SJSA1 (cell line): ENCODE results near the gene AHRR. TPM values are rescaled to one million over a fixed set of nuclear protein-coding genes. Genes with fewer than 3 reads are reported as not detected.
"Not testable (repeated sequence)": the region's sequence is repeated elsewhere in the genome, so short reads cannot be mapped to it uniquely, and the experiment has no call there.

ENCODE experiments used
- DNase-seq, 2 experiments: peaks; one replicate each; pipeline ENCODE4 v3.0.0-alpha.2; 2015 to 2020; ENCODE audit warnings: low spot score in 2 of 2, low read depth in 1 of 2
- H3K27ac ChIP-seq: fragments of 250-450 bp; sonication (Bioruptor Pico); 2 replicates; pipeline ENCODE4 v1.5.1; 2020; ENCODE audit warnings: mild to moderate bottlenecking, moderate library complexity
- H3K27me3 ChIP-seq: fragments of 250-450 bp; sonication (Bioruptor Pico); replicated peaks from 2 replicates; pipeline ENCODE4 v1.5.1; 2020; ENCODE audit warnings: mild to moderate bottlenecking, moderate library complexity
- H3K36me3 ChIP-seq: fragments of 250-450 bp; sonication (Bioruptor Pico); 2 replicates; pipeline ENCODE4 v1.5.1; 2020; ENCODE audit warnings: mild to moderate bottlenecking
- H3K4me1 ChIP-seq: fragments of 250-450 bp; sonication (Bioruptor Pico); replicated peaks from 2 replicates; pipeline ENCODE4 v1.6.1; 2021; ENCODE audit warnings: mild to moderate bottlenecking
- H3K4me3 ChIP-seq: fragments of 250-450 bp; sonication (Bioruptor Pico); 2 replicates; pipeline ENCODE4 v1.5.1; 2020; ENCODE audit warnings: mild to moderate bottlenecking
- H3K9me3 ChIP-seq: fragments of 250-450 bp; sonication (Bioruptor Pico); replicated peaks from 2 replicates; pipeline ENCODE4 v1.5.1; 2020; ENCODE audit warnings: mild to moderate bottlenecking
- total RNA-seq: library from RNA; depleted of rRNA; stranded (reverse); fragments of >200 nt; shearing (Covaris generic); gene quantifications from 2 replicates; pipeline ENCODE4 v1.2.3, GENCODE V29; 2014

Gene AHRR
- total RNA-seq, 1 experiment from 2014 or later, result 22.6 TPM

DNA sequence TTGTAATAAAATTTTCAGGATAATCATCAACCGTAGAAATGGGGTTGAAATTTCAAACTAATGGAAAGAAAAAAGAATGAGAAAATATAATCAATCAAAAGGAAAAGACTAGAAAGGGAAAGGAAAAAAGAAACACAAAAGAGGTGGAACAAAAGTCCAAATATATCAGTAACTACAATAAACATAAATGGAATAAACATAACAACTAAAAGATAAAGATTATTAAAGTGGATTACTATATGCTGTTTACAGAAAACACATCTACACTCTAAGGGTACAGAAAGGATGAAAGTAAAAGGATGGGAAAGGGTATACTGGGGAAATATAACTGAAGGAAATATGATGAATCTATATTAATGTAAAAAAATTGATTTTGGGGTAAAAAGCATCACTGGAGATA is 43.0 kb downstream of the AHRR start:
- DNase-seq, result no peak
- H3K36me3 ChIP-seq, result peaks cover 52% of the 10 kb centered on the region
- H3K27ac ChIP-seq, result no peak overlapping the region
- H3K9me3 ChIP-seq, result peaks cover 3% of the 10 kb centered on the region; the same call in 1 of the 2 replicates
- peaks cover 23% of the 10 kb centered on the region for H3K4me1 ChIP-seq
- H3K27me3 ChIP-seq, result no peaks in the 10 kb centered on the region
- H3K4me3 ChIP-seq, result no peak overlapping the region

DNA sequence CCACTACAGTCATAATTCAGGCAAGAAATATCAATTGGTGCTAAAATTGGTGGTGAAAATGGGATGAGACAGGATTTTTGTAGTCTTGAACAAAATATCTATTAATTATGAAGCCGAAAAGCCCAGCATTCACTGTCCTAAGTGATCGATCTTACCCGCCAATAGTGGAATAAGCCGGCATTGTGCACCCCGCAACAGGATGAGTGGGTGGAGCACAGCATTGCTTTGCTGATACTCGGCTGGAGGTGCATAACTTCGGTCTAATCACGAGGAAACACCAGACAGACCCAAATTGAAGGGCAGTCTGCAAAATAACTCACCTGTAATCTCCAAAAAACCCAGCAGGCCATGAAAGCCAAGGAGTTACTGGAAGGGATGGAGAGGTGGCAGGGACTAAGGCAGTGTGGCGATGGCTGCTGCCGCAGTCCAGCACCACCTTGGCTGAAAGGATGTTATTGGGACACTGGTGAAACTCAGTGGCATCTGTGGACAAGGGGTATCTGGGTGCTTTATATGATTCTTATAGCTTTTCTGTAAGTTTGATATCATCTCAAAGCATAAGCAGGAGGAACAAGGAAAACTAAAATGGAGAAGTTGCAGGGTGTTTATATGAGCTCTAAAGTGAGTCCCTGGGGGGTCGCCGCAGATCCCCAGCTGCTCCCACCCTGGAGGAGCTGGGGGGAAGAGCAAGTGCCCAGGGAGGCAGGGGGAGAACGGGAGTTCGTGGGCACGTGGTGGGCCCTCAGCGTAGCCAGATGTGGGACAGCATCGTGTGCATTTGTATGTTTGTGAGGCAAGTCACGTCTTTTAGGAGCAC is 45.2 kb downstream of the AHRR start:
- peak in 1 of 2 experiments; percentile 33 for DNase-seq
- H3K4me3 ChIP-seq, result no peak overlapping the region
- no peak overlapping the region for H3K27ac ChIP-seq
- peaks cover 3% of the 10 kb centered on the region; the same call in 1 of the 2 replicates for H3K9me3 ChIP-seq
- H3K36me3 ChIP-seq, result peaks cover 30% of the 10 kb centered on the region
- no peaks in the 10 kb centered on the region for H3K27me3 ChIP-seq
- peaks cover 26% of the 10 kb centered on the region for H3K4me1 ChIP-seq

DNA sequence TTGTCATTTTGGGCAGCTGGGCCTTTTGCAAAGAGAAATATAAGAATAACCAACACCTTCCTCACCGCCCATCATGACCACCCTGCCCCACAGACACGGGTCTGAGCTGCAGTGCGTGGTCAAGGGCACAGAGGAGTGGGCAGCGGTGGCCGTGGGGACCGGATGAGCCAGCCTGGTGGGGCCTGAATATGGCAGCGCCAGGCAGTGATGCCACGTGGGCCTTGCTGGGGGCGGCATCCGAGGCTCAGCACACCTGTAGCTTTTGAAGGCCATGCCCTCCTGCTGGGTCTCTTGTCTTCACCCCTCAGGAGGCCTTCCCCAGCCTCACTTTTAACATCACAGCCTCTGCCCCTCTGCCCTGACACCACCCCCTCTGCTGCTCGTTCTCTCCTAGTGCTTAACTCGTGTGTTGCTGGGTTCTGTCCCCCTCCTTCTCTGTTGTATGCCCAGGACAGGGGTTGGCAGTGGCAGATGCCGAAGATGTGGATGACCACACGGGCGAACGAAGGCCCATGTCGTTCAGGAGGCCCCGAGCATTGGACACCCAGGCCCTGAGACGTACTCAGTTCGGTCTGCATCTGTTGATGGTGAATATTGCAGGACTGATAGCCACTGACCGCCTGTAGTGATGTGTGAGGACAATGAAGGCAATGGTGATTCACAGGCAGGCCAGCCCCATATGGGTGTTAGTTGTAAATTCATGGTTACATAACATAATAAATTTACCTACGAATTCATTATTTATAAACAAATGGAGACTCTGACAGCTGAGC is 46.0 kb downstream of the AHRR start:
- H3K9me3 ChIP-seq, result peaks cover 1% of the 10 kb centered on the region; the same call in 1 of the 2 replicates
- no peak overlapping the region for H3K27ac ChIP-seq

DNA sequence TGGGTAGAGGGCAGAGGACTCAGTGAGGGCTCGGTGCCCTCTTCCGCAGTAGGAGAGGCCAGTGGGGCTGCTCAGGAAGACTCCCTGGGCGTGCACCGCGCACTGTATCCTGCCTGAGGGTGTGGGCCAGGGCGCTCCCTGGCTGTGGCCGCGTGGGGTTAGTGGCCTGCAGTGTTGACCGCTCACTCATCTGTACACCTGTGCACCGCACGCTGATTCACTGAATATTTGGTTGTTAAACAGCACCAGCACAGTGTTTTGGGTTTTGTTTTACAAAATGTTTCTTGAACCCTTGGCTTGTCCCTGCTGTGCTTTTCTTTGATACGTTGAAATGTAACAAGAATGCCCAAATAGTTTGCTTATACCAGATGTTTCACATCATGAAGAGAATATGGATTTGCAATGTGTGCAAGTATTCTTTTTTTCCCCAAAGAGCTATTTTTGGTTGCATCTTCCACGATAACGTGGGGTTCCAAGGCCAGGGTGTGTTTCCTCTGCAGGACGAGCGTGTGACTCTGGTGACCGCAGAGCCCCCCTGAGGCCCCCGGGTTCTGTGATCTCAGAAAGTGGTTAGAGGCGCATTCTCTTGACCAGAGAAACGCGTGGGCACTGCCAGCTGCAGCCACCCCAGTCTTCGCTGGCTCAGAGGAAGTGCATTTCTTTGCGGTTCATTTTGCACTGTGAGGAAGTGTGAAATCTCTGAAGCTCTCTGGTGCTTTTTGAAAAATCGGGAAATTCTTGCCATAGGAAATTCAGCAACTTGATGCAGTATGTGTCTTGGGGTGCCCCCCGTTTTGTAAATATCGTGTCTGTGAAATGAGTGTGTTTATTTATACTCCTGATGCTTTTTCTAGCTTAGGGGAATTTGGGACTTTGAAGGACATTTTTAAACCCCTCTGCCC is 46.9 kb downstream of the AHRR start:
- Histone ChIP-seq H3K9me3 (no peaks in the 10 kb centered on the region; the same call in 1 of the 2 replicates), H3K36me3 (peaks cover 22% of the 10 kb centered on the region), H3K4me1 (peaks cover 43% of the 10 kb centered on the region), H3K27me3 (no peaks in the 10 kb centered on the region), H3K4me3 (no peak overlapping the region), H3K27ac (peak overlapping the region; percentile 32)
- peak; percentile 72 to 77 for DNase-seq

More for the DNA sequence above, 46.0 kb downstream of the AHRR start:
- Histone ChIP-seq H3K4me1 (peaks cover 34% of the 10 kb centered on the region), H3K4me3 (no peak overlapping the region), H3K27me3 (no peaks in the 10 kb centered on the region), H3K36me3 (peaks cover 22% of the 10 kb centered on the region)
- peak in 1 of 2 experiments; percentile 48 for DNase-seq

DNA sequence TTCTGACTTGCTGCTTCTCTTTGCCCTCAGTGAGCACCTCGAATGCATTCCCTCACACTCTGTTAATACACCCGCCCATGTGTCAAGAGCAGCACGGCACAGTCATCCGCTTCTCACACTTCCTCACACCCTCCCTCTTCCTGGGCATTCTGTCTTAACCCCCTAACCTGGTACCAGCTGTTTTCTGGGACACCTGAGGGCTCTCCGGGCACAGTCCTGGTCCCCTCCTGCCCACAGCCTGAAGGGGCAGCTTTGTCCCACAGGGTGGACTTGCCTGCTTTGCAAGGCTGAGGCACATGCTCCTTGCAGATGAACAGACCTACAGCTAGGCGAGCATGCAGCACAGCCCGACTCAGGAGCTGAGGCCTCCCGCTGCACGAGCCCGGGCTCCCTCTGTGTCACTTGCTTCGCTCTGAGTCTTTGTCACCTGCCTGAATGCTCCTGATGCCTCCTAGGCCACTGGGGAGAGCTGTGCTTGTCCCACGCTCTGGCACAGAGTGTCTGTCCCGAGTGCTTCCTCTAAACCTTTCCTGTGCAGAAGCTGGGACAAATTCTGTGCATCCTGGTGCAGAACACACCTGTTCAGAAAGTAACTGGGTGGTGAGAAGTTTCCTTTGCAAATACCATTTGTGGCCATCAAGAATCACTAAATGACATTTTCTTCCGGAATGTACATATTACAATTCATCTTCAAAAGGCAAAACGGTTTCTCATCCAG is 47.8 kb downstream of the AHRR start:
- Histone ChIP-seq H3K27me3 (no peaks in the 10 kb centered on the region), H3K4me3 (no peak overlapping the region), H3K9me3 (no peaks in the 10 kb centered on the region), H3K4me1 (peaks cover 52% of the 10 kb centered on the region), H3K27ac (peak overlapping the region; percentile 32), H3K36me3 (peaks cover 16% of the 10 kb centered on the region)
- peak; percentile 46 for DNase-seq

DNA sequence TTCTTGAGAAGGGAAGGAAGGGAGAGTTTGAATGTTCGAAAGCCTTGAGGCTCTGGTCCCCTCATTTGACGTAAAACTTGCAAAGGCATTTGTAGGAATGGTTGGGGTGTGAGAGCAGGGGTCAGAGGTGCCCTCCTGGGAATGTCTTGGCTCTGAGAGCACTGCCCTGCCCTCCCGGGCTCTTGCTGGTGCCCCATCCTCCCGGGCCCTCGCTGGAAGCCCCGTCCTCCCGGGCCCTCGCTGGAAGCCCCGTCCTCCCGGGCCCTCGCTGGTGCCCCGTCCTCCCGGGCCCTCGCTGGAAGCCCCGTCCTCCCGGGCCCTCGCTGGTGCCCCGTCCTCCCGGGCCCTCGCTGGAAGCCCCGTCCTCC is 48.3 kb downstream of the AHRR start:
- H3K9me3 ChIP-seq, H3K27me3 ChIP-seq, H3K27ac ChIP-seq, H3K4me3 ChIP-seq: not testable (repeated sequence)
- peaks cover 57% of the 10 kb centered on the region for H3K4me1 ChIP-seq
- H3K36me3 ChIP-seq, result peaks cover 16% of the 10 kb centered on the region
- peak in 1 of 2 experiments; percentile 22 for DNase-seq

DNA sequence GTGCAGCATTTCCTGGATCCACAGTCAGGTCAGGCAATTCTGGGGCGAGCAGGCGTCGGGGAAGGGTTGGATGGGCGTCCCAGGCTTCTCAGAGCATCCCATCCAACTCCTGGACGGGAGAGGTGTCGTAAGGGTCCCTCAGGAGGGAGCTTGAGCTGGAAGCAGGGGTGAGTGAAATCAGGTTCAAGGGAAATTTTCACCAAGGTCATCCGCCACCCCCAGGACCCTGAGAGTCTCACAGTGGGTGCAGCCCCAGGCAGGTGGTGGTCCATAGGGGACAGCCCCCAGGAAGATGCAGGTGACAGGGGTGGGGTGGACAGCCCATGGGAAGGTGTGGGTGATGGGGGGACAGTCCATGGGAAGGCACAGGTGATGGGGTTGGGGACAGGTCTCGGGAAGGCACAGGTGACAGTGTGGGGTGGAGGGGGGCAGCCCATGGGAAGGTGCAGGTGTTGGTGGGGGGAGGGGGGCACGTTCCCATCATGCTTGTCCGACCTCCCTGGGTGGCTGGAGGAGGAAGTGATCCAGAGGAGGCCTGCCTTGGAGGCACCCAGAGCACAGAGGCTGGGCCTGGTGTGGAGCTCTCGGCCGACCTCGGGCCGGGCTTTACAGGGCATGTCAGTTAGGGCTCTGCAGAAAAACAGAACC is 48.9 kb downstream of the AHRR start:
- no peak overlapping the region for H3K4me3 ChIP-seq
- H3K4me1 ChIP-seq, result peaks cover 63% of the 10 kb centered on the region
- H3K36me3 ChIP-seq, result peaks cover 16% of the 10 kb centered on the region
- H3K27ac ChIP-seq, result no peak overlapping the region
- H3K27me3 ChIP-seq, result no peaks in the 10 kb centered on the region
- H3K9me3 ChIP-seq, result no peaks in the 10 kb centered on the region
- DNase-seq, result peak in 1 of 2 experiments; percentile 36

DNA sequence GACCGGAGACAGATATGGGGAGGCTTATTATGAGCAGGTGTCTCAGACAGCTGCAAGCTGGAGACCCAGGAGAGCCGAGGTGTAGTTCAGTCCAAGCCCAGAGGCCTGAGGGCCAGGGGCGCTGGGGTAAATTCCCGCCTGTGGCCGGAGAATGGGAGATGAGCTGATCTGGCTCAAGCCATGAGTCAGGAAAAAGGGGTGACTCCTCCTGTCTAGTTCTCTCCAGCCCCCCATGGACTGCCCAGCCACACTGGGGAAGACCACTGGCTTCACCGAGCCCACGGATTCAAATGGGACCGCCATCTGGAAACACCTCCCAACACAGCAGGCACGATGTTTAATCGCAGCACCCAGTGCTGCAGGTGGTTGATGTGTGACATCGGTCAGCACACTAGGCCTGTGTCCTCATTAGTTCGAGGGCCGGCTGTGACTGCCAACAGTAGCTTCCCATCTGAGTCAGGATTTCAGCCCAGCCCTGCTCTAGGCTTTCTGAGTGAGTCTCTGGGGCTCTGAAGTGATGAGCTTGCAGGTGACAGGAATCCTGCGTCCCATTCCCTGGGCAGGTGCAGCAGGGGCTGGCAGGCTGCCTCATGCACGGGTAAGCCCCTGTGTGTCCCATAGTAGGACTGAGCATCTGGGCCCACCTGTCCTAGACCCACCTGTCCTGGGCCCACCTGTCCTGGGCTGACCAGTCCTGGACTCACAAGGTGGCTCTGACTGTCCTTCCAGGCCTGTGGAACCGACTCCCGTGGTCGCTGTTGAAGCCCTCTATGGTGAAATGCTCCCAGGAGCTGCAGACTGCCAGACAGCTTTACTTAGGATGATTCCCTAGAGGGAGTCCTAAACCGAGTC is 49.7 kb downstream of the AHRR start:
- Histone ChIP-seq H3K4me1 (peaks cover 71% of the 10 kb centered on the region), H3K27ac (no peak overlapping the region), H3K36me3 (peaks cover 16% of the 10 kb centered on the region), H3K27me3 (no peaks in the 10 kb centered on the region), H3K9me3 (no peaks in the 10 kb centered on the region), H3K4me3 (no peak overlapping the region)
- peak in 1 of 2 experiments; percentile 22 for DNase-seq

DNA sequence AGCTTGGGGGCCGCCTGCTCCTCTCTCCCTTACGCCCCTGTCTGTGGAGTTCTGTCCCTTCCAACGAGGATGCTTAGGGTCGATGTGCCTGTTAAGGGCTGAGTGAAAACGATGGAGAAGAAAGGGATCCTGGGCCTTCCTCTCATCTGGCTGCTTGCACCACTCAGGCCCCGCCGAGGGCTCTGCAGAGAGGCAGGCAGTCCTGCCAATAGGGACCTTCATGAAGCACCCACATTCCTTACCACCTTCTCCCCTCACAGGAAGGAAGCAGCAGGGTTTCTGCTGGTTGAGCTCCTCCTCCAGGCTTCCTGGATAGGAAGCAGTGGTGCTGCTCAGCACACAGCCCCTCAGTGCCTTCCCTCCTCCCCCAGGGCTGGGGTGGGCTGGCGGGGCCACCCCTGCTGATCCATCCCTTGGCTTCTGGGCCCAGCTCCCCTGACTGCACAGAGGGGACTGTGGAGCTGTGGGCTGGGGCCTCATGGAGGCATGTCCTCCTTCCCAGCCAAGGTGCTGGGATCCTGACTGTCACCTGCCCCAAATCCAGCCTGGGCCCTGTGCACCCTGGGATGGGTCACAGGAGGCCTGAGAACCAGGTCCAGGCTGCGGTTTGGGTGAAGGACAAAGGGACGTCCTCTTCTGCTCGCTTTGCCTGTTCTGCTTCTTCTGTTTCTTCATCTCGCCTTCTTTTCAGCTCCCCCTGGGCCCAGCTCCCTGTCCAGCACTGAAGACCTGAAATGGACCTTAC is 50.5 kb downstream of the AHRR start:
- H3K27ac ChIP-seq, result no peak overlapping the region
- H3K9me3 ChIP-seq, result no peaks in the 10 kb centered on the region
- no peak overlapping the region for H3K4me3 ChIP-seq
- no peaks in the 10 kb centered on the region for H3K27me3 ChIP-seq
- peaks cover 21% of the 10 kb centered on the region for H3K36me3 ChIP-seq
- peak in 1 of 2 experiments; percentile 39 for DNase-seq
- peaks cover 79% of the 10 kb centered on the region for H3K4me1 ChIP-seq

DNA sequence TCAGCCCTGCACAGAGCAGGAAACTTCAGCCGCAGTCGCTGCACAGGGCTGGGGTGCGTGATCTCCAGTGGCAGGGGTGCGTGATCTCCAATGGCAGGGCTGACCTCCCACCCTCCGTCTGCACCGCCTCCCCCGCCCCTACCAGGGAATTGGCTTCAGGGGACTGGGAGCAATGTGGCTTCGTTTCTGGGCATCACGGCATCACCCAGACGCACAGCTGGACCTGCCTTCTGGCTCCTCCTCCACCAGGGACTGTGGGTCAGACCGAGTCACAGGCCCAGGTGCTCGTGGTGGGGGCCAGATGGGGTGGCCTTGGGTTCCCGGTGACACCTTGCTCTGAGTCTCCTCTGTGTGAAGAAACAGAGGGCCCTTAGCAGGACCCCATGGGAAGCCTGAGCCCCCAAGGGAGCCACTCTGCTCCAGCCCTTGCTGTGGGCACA is 51.1 kb downstream of the AHRR start:
- H3K27me3 ChIP-seq, result no peaks in the 10 kb centered on the region
- no peak overlapping the region for H3K4me3 ChIP-seq
- peak overlapping the region; percentile 99 for H3K27ac ChIP-seq
- no peak for DNase-seq
- peaks cover 24% of the 10 kb centered on the region for H3K36me3 ChIP-seq
- H3K4me1 ChIP-seq, result peaks cover 81% of the 10 kb centered on the region
- no peaks in the 10 kb centered on the region for H3K9me3 ChIP-seq

DNA sequence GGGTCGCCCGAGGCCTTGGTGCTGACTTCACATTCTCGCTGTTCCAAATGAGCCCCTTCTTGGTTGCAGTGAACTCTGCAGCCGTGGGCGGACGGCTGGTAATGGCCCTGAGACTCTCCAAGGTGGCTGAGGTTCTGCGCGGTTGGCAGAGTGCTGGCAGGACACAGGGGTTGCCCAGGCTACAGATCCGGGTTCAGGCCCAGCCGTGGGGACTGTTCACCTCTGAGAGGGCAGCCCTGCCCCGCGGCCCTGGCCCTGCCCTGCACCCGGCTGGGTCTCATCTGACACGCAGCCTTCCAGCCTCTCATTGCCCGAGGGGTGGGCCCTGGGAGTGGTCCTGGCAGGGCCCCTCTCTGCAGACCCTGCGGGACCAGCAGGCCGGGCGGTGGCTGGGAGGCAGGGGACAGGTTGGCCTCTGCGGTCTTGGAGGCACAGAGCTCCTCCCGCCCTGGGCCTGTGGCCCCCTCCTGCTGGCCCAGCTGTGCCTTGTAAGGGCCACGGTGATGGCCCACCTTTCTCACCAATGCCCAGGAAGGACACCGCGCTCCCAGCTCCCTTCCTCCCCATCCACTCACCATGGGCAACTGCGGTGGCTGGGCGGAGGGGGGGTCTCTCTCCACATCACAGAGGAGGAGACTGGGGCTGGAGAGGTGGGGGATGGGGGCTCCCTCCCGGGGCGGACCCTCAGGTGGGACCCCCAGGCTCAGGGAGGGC is 51.6 kb downstream of the AHRR start:
- H3K27me3 ChIP-seq, result no peaks in the 10 kb centered on the region
- H3K9me3 ChIP-seq, result no peaks in the 10 kb centered on the region
- H3K4me3 ChIP-seq, result peak overlapping the region; percentile 40; the same call in 1 of the 2 replicates
- H3K36me3 ChIP-seq, result peaks cover 26% of the 10 kb centered on the region
- peak in 1 of 2 experiments; percentile 62 for DNase-seq
- H3K4me1 ChIP-seq, result peaks cover 81% of the 10 kb centered on the region
- peak overlapping the region; percentile 99 for H3K27ac ChIP-seq
